Measurements from ENCODE around the gene CROCC. TPM values are rescaled to one million over a fixed set of nuclear protein-coding genes. Genes with fewer than 3 reads are reported as not detected.
A peak's percentile ranks its signal among the peaks of the same experiment; 100 is the strongest.
"Not testable (repeated sequence)": the region's sequence is repeated elsewhere in the genome, so short reads cannot be mapped to it uniquely, and the experiment has no call there.

The CROCC gene, protein sequence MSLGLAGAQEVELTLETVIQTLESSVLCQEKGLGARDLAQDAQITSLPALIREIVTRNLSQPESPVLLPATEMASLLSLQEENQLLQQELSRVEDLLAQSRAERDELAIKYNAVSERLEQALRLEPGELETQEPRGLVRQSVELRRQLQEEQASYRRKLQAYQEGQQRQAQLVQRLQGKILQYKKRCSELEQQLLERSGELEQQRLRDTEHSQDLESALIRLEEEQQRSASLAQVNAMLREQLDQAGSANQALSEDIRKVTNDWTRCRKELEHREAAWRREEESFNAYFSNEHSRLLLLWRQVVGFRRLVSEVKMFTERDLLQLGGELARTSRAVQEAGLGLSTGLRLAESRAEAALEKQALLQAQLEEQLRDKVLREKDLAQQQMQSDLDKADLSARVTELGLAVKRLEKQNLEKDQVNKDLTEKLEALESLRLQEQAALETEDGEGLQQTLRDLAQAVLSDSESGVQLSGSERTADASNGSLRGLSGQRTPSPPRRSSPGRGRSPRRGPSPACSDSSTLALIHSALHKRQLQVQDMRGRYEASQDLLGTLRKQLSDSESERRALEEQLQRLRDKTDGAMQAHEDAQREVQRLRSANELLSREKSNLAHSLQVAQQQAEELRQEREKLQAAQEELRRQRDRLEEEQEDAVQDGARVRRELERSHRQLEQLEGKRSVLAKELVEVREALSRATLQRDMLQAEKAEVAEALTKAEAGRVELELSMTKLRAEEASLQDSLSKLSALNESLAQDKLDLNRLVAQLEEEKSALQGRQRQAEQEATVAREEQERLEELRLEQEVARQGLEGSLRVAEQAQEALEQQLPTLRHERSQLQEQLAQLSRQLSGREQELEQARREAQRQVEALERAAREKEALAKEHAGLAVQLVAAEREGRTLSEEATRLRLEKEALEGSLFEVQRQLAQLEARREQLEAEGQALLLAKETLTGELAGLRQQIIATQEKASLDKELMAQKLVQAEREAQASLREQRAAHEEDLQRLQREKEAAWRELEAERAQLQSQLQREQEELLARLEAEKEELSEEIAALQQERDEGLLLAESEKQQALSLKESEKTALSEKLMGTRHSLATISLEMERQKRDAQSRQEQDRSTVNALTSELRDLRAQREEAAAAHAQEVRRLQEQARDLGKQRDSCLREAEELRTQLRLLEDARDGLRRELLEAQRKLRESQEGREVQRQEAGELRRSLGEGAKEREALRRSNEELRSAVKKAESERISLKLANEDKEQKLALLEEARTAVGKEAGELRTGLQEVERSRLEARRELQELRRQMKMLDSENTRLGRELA (N-terminal part only)
- total RNA-seq (10 to 100 TPM; 33.8 to 84.8 (median 62.7) TPM), polyA plus RNA-seq (1 to 10 TPM; 1.4 to 6.8 TPM), total RNA-seq (133 reads per million, percentile 89 among the genes with 10 or more reads in this experiment)

DNA sequence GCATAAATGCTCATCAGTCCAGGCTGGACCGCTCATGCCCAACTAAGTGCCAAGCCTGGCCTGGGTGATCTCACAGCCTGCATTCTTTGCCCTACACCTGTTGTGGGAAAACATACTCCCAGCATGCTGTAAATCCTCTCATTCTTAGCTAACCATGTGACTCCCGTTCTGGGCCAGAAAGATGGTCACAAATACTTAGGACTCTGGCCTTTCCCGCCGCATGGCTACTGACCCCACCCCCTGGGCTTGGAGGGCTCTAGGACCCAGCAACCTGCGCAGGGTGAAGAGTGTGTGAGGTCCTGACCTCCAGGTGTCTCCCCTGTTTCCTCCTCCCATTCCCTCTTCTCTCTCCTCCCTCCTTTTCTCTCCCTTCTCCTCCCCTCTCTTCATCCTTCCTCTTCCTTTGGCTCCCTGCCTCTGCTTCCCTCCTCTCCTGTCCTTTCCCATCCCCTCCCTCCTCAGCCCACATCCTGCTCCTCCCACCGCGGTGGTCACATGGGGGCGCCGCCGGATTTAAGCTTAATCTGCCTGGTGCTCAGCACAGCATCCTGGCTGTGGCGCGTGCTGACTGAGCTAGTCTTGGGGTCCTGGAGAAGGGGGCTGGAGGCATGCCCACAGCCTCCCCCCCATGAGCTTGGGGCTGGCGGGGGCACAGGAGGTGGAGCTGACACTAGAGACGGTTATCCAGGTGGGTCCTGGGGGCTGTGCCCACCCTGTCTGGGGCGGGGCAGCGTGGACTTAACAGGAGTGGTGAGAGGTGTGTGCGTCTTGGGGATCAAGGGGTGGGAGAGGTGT lies at the start of gene CROCC:
TSS of gene CROCC (plus strand) at position 541 of the 795 bp plus-strand sequence. CDS start at position 629, 88 bp downstream.
- H3K4me3 ChIP-seq (ENCODE audit: low read length), result peak within 1 kb of the TSS; percentile 32
- peaks cover 13 to 53% (median 32%) of the 10 kb centered on the region in 7 donors for H3K4me1 Mint-ChIP-seq
- peak in 6 of 9 donors; percentile 27 to 50 (median 38) for DNase-seq
- no peaks in the 10 kb centered on the region for H3K36me3 Mint-ChIP-seq
- peak within 1 kb of the TSS; percentile 47 to 79 (median 70) for H3K4me3 Mint-ChIP-seq
- ChIA-PET POLR2A (interaction anchor here (0.9 to 1.9 kb wide), 2 partner anchors 17 to 38 kb away, joined by 3 to 12 read pairs; no protein-coding TSS in a partner anchor), CTCF (interaction anchor here (1.0 kb wide), 1 partner anchor 39 kb away, joined by 5 read pairs; no protein-coding TSS in a partner anchor)
- H3K9me3 Mint-ChIP-seq, result no peaks in the 10 kb centered on the region
- H3K9me3 ChIP-seq (ENCODE audit: control insufficient read depth in 2 of 3, low read length in 3 of 3), result no peaks in the 10 kb centered on the region
- no peaks in the 10 kb centered on the region for H3K36me3 ChIP-seq (ENCODE audit: control insufficient read depth in 2 of 3, insufficient read depth in 3 of 3, low read length in 3 of 3)
- intact Hi-C loops (cut with micrococcal nuclease), result no loop called here
- peak; percentile 74 for ATAC-seq
- H3K27me3 Mint-ChIP-seq, result no peaks in the 10 kb centered on the region
- H3K27me3 ChIP-seq (ENCODE audit: control insufficient read depth in 2 of 2, insufficient read depth in 2 of 2, low read length in 2 of 2), result no peaks in the 10 kb centered on the region
- H3K27ac Mint-ChIP-seq, result peak within 1 kb of the TSS in 5 of 9 donors; percentile 25 to 74 (median 46)
- peak within 1 kb of the TSS; percentile 15 for H3K27ac ChIP-seq (ENCODE audit: low read depth, low read length)
- H3K4me1 ChIP-seq (ENCODE audit: control insufficient read depth in 2 of 2, insufficient read depth in 2 of 2, low read length in 2 of 2), result peaks cover 10 to 13% of the 10 kb centered on the region in 2 donors

DNA sequence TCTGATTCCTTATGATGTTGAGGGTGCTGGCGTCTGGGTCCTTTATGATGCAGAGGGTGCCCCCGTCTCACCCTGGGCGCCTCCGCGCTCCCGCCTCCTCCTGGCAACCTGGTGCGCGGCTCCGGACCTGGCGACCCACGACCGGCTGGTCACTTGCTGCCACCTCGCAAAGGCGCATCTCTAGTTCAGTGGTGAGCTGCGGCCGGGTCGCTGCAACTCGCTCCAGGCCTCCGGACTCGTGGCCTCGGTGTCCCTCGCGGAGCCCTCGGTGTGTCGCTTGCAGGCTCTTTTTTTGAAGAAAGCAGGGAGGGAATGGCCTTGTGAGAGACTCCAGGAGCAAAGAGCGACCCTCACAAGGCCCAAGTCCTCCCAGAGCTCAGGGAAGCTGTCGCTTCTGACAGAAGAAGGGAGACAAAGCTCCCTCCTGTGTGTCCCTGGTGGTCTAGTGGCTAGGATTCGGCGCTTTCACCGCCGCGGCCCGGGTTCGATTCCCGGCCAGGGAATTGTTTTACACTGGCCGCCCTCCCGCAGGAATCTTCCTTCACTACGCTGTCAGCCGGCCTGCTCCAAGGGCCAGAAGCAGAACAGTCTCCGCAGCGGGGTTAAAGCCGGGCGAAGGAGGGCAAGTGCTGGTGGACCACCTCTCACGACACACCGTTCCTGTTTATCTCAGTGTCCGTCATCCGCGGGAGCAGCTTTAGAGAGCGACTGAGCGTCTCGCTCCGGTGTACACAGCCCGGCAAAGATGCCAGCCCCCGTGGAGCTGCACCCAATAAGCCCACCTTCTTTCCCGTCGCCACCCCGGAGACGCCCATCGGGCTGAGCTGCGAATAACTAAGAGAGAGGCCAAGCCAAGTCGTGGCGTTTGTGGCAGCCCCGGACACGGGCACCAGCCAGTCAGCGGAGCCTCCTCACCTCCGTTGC lies 49.3 kb upstream of the CROCC start:
- CTCF ChIA-PET; H3K27me3 ChIP-seq (ENCODE audit: control insufficient read depth in 2 of 2, insufficient read depth in 2 of 2, low read length in 2 of 2); H3K36me3 Mint-ChIP-seq; intact Hi-C loops (cut with micrococcal nuclease); H3K9me3 ChIP-seq (ENCODE audit: control insufficient read depth in 2 of 3, low read length in 3 of 3); H3K9me3 Mint-ChIP-seq; H3K36me3 ChIP-seq (ENCODE audit: control insufficient read depth in 2 of 3, insufficient read depth in 3 of 3, low read length in 3 of 3); H3K27ac ChIP-seq (ENCODE audit: low read depth, low read length); H3K4me1 ChIP-seq (ENCODE audit: control insufficient read depth in 2 of 2, insufficient read depth in 2 of 2, low read length in 2 of 2): not testable (repeated sequence)
- H3K4me1 Mint-ChIP-seq, result peaks cover 5 to 16% (median 10%) of the 10 kb centered on the region in 7 donors
- peaks cover 12 to 53% (median 30%) of the 10 kb centered on the region in 5 donors for H3K27me3 Mint-ChIP-seq
- H3K4me3 ChIP-seq (ENCODE audit: low read length), result peak overlapping the region; percentile 24
- peak overlapping the region; percentile 51 to 90 (median 80) for H3K4me3 Mint-ChIP-seq
- peak; percentile 57 for ATAC-seq
- POLR2A ChIA-PET, result interaction anchor here (0.6 to 0.7 kb wide), 2 partner anchors 17 to 182 kb away, joined by 3 read pairs; no protein-coding TSS in a partner anchor
- peak overlapping the region in 1 of 9 donors; percentile 16 for H3K27ac Mint-ChIP-seq
- peak in 4 of 9 donors; percentile 31 to 47 (median 33) for DNase-seq

GRCh38 chr1:16873076-16873879 lies 48.5 kb upstream of the CROCC start:
- H3K36me3 ChIP-seq (ENCODE audit: control insufficient read depth in 2 of 3, insufficient read depth in 3 of 3, low read length in 3 of 3); H3K27me3 ChIP-seq (ENCODE audit: control insufficient read depth in 2 of 2, insufficient read depth in 2 of 2, low read length in 2 of 2); H3K36me3 Mint-ChIP-seq; H3K27ac ChIP-seq (ENCODE audit: low read depth, low read length); H3K9me3 ChIP-seq (ENCODE audit: control insufficient read depth in 2 of 3, low read length in 3 of 3); intact Hi-C loops (cut with micrococcal nuclease); H3K4me1 ChIP-seq (ENCODE audit: control insufficient read depth in 2 of 2, insufficient read depth in 2 of 2, low read length in 2 of 2); H3K9me3 Mint-ChIP-seq; CTCF ChIA-PET: not testable (repeated sequence)
- peaks cover 5 to 16% (median 10%) of the 10 kb centered on the region in 7 donors for H3K4me1 Mint-ChIP-seq
- peaks cover 12 to 55% (median 30%) of the 10 kb centered on the region in 5 donors for H3K27me3 Mint-ChIP-seq
- ATAC-seq (peak; percentile 64), DNase-seq (peak in 8 of 9 donors; percentile 26 to 67 (median 42))
- peak overlapping the region in 3 of 9 donors; percentile 4 to 32 (median 8) for H3K27ac Mint-ChIP-seq
- POLR2A ChIA-PET, result interaction anchor here (0.6 to 0.7 kb wide), 2 partner anchors 16 to 181 kb away, joined by 3 read pairs; no protein-coding TSS in a partner anchor
- peak overlapping the region; percentile 27 for H3K4me3 ChIP-seq (ENCODE audit: low read length)
- peak overlapping the region; percentile 0 to 90 (median 80) for H3K4me3 Mint-ChIP-seq

DNA sequence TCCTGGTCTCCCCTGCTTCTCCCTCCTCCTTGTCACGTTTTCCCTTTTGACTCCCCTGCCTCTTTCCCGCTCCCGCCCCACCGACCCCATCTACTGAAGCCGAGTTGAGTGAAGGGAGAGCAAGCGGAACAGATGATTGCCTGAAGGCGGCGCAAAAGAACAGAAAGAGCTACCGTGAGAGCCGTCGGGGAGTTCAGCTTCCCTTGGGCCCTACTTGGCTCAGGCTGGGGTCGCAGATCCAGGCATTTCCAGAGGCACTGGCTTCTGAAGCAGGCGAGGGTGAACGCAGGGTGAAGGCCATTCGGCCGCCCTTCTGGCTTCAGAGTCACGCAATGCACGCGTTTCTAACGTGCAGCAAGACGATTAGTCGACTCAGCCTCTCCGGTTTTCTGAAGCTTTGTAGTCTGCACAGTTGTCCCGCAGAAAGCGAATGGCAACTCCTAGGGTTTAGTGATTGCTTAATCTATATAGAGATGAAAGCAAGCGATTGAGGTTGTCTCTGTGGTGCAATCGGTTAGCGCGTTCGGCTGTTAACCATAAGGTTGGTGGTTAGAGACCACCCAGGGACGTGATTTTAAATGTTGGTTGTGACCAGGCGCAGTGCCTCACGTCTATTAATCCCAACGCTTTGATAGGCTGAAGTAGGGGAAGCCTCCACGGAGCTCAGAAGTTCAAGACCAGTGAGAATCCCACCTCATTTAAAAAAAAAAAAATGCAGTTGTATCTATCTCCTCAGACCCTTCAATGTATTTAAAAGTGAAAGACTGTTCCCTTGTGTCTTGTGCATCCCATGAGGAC lies 46.6 kb upstream of the CROCC start:
- H3K36me3 ChIP-seq (ENCODE audit: control insufficient read depth in 2 of 3, insufficient read depth in 3 of 3, low read length in 3 of 3); H3K27ac ChIP-seq (ENCODE audit: low read depth, low read length); H3K36me3 Mint-ChIP-seq; H3K4me1 ChIP-seq (ENCODE audit: control insufficient read depth in 2 of 2, insufficient read depth in 2 of 2, low read length in 2 of 2); H3K27me3 ChIP-seq (ENCODE audit: control insufficient read depth in 2 of 2, insufficient read depth in 2 of 2, low read length in 2 of 2); POLR2A ChIA-PET; ATAC-seq; H3K9me3 Mint-ChIP-seq; CTCF ChIA-PET; intact Hi-C loops (cut with micrococcal nuclease); H3K4me3 ChIP-seq (ENCODE audit: low read length); H3K27ac Mint-ChIP-seq; DNase-seq; H3K9me3 ChIP-seq (ENCODE audit: control insufficient read depth in 2 of 3, low read length in 3 of 3): not testable (repeated sequence)
- H3K4me1 Mint-ChIP-seq, result peaks cover 5 to 16% (median 10%) of the 10 kb centered on the region in 7 donors
- H3K27me3 Mint-ChIP-seq, result peaks cover 12 to 62% (median 30%) of the 10 kb centered on the region in 5 donors
- H3K4me3 Mint-ChIP-seq, result peak overlapping the region in 2 of 10 donors; percentile 32 to 51
